A549 (cell line): ENCODE results near the gene FMOD.

Experiments
- BHLHE40 ChIP-seq: IDR thresholded peaks from 2 replicates; pipeline ENCODE4 v1.6.1; 2012; ENCODE audit warnings: low read depth, low read length, inconsistent platforms
- CTCF ChIP-seq: fragments of >200 bp; sonication (Bioruptor Twin); formaldehyde crosslinking; IDR thresholded peaks from 3 replicates; pipeline ENCODE4 v1.5.1; 2016
- EP300 ChIP-seq, 2 experiments: fragments of >200 bp; sonication (Bioruptor Twin); formaldehyde crosslinking; IDR thresholded peaks; 2 replicates in 1 of 2; 3 replicates in 1 of 2; pipeline ENCODE4 v1.6.1; 2016 to 2017
- MAX ChIP-seq: IDR thresholded peaks from 2 replicates; pipeline ENCODE4 v1.6.1; 2012
- MAZ ChIP-seq: fragments of 150-350 bp; IDR thresholded peaks from 2 replicates; pipeline ENCODE4 v1.6.1; 2014; ENCODE audit warnings: antibody characterized with exemption, low read depth, low read length, borderline replicate concordance
- POLR2AphosphoS2 ChIP-seq: conservative IDR thresholded peaks from 2 replicates; pipeline ENCODE4 v1.6.1; 2012; ENCODE audit warnings: low read length, improper control_type of control experiment, inconsistent platforms
- ZC3H11A ChIP-seq: fragments of 450-650 bp; IDR thresholded peaks from 2 replicates; pipeline ENCODE4 v1.6.1; 2014; ENCODE audit warnings: antibody characterized with exemption, mild to moderate bottlenecking
- ZFP36 ChIP-seq: fragments of 450-650 bp; IDR thresholded peaks from 2 replicates; pipeline ENCODE4 v1.6.1; 2014; ENCODE audit warnings: borderline replicate concordance; ENCODE audit not compliant: partially characterized antibody
- TF ChIP-seq, protein P1 (sequence below): fragments of 200-600 bp; sonication (generic); IDR thresholded peaks from 2 replicates; pipeline ENCODE4 v1.6.1; 2016; ENCODE audit warnings: antibody characterized with exemption, mild to moderate bottlenecking, moderate library complexity

DNA sequence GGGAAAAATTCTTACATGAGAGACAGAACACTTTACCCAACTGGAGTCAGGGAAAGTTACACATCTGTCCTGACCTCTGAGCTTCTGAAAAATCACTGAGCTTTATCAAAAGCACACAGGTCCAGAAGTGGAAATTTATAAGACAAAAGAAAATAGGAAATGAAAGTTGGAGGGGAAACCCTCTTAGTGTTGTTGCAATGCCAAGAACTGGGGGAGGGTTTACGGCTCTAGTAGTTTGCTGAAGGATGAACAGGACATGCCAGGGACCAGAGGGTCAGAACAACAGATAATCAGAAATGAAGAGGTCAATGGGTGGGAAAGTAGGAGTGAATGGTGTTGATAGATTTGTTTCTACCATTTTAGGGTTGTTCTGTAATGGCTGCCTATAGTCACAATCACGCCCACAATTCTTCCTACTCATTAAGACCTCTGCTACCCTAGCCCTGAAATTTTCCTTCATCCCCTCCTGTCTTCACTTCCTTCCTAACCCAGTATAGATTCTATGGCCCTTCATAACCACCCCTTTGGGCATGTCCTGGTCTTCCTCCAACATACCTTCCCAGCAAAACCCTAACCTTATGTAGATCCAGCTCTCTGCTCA is 30.3 kb upstream of the FMOD start:
- TF ChIP-seq CTCF (no peak), POLR2AphosphoS2 (no peak), ZFP36 (no peak), BHLHE40 (no peak), MAX (no peak), EP300 (IDR thresholded peaks at IDR 0.05) (no peak), ZC3H11A (no peak), MAZ (no peak)
- TF ChIP-seq, protein P1, sequence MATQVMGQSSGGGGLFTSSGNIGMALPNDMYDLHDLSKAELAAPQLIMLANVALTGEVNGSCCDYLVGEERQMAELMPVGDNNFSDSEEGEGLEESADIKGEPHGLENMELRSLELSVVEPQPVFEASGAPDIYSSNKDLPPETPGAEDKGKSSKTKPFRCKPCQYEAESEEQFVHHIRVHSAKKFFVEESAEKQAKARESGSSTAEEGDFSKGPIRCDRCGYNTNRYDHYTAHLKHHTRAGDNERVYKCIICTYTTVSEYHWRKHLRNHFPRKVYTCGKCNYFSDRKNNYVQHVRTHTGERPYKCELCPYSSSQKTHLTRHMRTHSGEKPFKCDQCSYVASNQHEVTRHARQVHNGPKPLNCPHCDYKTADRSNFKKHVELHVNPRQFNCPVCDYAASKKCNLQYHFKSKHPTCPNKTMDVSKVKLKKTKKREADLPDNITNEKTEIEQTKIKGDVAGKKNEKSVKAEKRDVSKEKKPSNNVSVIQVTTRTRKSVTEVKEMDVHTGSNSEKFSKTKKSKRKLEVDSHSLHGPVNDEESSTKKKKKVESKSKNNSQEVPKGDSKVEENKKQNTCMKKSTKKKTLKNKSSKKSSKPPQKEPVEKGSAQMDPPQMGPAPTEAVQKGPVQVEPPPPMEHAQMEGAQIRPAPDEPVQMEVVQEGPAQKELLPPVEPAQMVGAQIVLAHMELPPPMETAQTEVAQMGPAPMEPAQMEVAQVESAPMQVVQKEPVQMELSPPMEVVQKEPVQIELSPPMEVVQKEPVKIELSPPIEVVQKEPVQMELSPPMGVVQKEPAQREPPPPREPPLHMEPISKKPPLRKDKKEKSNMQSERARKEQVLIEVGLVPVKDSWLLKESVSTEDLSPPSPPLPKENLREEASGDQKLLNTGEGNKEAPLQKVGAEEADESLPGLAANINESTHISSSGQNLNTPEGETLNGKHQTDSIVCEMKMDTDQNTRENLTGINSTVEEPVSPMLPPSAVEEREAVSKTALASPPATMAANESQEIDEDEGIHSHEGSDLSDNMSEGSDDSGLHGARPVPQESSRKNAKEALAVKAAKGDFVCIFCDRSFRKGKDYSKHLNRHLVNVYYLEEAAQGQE, result no peak
